IMR-90 (cell line): ENCODE data around the gene TCEA2.

ENCODE experiments used
- BHLHE40 ChIP-seq: fragments of 150-350 bp; IDR thresholded peaks from 2 replicates; pipeline ENCODE4 v1.6.1; 2016; ENCODE audit warnings: mild to moderate bottlenecking, low read depth, low read length
- CTCF ChIP-seq: conservative IDR thresholded peaks from 2 replicates; pipeline ENCODE4 v1.5.1; 2012; ENCODE audit warnings: mild to moderate bottlenecking, low read depth, low read length, improper control_type of control experiment
- MAZ ChIP-seq: IDR thresholded peaks from 2 replicates; pipeline ENCODE4 v1.6.1; 2012; ENCODE audit warnings: low read depth, mild to moderate bottlenecking, low read length, improper control_type of control experiment, moderate library complexity, borderline replicate concordance
- POLR2A ChIP-seq: IDR thresholded peaks from 2 replicates; pipeline ENCODE4 v1.6.1; 2012; ENCODE audit warnings: mild to moderate bottlenecking, low read depth, low read length
- RAD21 ChIP-seq: IDR thresholded peaks from 2 replicates; pipeline ENCODE4 v1.6.1; 2012; ENCODE audit warnings: low read length, improper control_type of control experiment

DNA sequence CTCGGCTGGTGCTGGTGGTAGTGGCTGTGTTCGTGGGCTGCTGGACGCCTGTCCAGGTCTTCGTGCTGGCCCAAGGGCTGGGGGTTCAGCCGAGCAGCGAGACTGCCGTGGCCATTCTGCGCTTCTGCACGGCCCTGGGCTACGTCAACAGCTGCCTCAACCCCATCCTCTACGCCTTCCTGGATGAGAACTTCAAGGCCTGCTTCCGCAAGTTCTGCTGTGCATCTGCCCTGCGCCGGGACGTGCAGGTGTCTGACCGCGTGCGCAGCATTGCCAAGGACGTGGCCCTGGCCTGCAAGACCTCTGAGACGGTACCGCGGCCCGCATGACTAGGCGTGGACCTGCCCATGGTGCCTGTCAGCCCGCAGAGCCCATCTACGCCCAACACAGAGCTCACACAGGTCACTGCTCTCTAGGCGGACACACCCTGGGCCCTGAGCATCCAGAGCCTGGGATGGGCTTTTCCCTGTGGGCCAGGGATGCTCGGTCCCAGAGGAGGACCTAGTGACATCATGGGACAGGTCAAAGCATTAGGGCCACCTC is 35.5 kb downstream of the TCEA2 start:
- no peak for TF ChIP-seq CTCF
- no peak for TF ChIP-seq POLR2A
- no peak for TF ChIP-seq BHLHE40
- TF ChIP-seq MAZ: no peak
- TF ChIP-seq RAD21: no peak
